ENCODE data around the gene ETDB.
A peak's percentile ranks its signal among the peaks of the same experiment; 100 is the strongest.
"Not testable (repeated sequence)": the region's sequence is repeated elsewhere in the genome, so short reads cannot be mapped to it uniquely, and the experiment has no call there.

ETDB gene

DNA sequence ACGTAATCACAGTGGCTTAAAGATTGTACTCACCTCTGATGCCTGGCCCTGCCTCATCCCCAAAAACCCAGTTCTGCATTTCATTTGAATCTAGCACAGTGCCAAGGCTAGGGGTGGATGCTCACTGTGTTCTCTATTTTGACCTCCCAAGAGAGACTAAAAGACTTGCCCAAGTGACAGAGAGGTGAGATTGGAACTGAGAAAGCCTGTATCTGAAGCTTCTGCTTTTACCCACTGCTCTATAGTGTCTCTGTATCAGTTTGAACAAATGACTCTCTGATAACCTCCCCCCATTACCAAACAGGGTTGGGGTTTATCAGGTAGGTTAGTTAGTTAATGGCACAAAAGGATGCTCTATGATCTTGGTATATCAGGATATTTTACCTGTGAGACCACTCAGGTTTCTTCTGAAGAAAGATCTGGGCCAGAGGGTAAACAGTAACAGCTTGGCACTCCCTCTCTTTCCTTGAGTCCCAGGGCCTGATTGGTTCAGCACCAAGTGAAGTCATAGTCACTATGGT is at the start of gene ETDB:
ETDB (minus strand) TSS at position 471 of the 521 bp plus-strand sequence. CDS start 1,265 bp downstream, outside the sequence.
- DNase-seq, result not testable (repeated sequence)

DNA sequence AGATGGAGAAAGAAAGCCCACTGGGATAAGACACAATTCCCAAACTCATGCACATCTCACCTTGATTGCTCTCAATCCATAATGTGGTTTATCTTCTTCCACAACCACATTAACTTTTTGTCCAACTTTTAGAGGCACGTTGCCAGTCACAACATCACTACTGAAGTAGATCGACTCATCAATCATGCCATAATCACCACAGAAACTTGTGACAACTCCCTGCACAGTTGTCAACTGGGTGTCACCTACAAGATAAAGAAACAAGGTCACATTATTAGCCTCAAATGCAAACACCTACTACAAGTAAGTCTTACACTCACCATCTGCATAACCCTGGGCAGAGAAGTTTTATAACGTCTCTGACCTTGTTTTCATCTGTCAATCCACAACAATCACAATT is 49.2 kb upstream of the ETDB start:
- DNase-seq, result not testable (repeated sequence)

DNA sequence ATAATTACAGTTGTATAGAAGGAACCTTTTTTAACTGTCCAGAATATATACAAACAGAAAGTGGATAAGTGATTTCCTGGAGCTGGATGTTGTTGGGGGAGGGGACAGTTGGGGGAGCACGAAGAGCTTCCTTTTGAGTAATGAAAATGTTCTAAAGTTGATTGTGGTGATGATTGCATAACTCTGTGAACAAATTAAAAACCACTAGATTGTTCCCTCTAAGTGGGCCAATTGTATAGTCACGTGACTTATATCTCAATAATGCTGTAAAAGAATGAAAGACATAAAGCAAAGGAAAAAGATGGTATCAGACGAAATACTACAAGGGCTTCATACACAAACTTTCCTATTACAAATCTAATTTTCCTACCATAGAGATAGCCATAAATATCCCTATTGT is 48.2 kb upstream of the ETDB start:
- no peak for DNase-seq

DNA sequence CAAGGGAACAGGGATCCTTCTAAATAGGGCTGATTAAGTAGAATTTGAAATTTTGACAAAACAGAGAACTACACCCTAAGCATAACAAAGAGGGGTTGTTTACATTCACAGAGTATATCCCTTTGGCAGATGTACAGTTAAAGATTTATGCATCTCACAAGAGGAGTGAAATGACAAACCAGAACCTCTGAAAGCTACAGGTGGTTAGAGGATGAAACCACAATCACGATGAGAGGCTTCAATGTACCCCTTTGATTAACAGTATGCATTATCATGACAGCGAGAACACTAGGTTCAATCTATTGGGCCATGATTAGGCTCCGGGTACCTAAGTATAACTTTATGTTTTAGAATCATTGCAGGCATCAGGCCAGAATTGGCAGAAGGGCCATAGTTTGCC is 34.4 kb upstream of the ETDB start:
- not testable (repeated sequence) for DNase-seq

More for the DNA sequence above, 48.2 kb upstream of the ETDB start:
- TF ChIP-seq POLR2A (IDR thresholded peaks at IDR 0.05; ENCODE audit: low read length), result no peak
- no peak for TF ChIP-seq GATA1 (IDR thresholded peaks at IDR 0.05; ENCODE audit: low read depth, low read length)

DNA sequence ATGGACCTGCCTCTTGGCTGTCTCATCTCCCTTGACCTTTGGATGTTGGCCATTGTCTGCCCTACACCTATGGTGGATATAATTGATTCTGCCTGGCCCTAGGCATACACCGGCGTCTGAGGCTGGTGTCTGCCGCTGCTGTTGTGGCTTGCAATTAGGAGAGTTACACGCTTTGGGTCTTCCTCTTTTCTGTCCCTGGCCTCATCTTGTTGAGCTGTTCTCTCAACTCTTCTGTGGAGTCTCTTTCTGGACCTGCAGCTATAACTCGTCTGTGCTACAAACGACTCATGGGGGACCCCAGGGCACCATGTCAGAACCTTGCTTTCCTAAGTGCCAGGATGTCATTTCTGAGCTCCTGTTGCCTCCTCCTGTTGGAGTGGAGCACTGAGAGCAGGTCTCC is 5.8 kb upstream of the ETDB start:
- DNase-seq, result not testable (repeated sequence)

DNA sequence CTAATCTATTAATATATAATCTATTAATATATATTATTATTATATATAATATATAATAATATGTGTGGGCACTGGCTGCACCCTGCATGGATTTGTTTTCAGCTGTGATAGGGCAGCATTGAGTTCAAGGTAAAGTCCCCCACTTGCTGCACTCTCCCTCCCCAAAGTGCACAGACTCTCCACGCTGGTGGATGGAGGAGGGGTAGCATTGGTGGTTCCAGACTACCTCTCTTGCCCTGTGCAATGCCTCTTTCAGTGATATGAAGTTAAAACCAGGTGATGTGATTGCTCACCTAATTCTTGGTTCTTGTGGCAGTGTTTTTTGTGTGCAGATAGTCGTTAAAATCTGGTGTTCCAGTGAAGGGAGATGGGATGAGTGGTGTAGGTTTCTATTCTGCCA is 4.3 kb downstream of the ETDB start:
- DNase-seq, result not testable (repeated sequence)

DNA sequence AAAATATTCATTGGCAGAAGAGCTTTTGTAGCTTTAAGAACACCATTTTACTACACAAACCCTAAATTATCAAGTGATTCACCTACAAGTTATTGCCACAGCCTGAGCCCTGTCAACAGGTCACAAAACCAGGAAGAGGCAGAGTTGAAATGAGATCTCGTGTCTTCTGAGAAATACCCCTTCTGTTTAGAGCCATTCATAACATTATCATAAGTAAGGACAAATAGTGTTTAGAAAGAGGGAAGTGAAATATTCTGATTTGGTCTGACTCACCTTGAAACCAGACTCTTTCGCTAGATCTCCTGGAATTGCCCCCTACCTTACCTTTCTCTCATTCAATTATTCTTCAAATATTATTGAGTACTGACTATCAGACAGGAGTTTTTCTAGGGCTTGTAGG is 5.9 kb downstream of the ETDB start:
- TF ChIP-seq POLR2A (IDR thresholded peaks at IDR 0.05; ENCODE audit: low read length), result no peak
- TF ChIP-seq GATA1 (IDR thresholded peaks at IDR 0.05; ENCODE audit: low read depth, low read length), result no peak
- no peak for DNase-seq

DNA sequence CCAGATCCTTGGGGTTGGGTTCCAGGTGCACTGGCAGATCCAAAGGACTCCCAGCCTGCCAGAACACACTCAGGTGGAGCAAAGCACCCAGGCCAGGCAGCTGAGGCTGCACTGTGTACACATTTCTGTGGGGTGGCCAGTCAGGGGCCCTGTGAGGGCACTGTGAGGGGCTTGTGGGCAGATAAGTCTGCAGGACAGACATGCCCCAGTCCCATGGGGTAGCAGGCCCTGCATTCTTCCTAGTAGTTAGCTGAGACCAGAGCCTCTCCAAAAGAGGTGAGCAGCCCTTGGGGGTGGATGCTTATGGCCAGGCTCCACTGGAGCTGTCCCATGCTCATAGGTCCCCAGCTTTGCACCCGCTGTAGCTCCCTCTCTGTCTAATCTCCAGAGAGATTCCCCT is 7.6 kb downstream of the ETDB start:
- DNase-seq, result no peak
- TF ChIP-seq POLR2A (IDR thresholded peaks at IDR 0.05; ENCODE audit: low read length), result no peak
- TF ChIP-seq GATA1 (IDR thresholded peaks at IDR 0.05; ENCODE audit: low read depth, low read length), result no peak

DNA sequence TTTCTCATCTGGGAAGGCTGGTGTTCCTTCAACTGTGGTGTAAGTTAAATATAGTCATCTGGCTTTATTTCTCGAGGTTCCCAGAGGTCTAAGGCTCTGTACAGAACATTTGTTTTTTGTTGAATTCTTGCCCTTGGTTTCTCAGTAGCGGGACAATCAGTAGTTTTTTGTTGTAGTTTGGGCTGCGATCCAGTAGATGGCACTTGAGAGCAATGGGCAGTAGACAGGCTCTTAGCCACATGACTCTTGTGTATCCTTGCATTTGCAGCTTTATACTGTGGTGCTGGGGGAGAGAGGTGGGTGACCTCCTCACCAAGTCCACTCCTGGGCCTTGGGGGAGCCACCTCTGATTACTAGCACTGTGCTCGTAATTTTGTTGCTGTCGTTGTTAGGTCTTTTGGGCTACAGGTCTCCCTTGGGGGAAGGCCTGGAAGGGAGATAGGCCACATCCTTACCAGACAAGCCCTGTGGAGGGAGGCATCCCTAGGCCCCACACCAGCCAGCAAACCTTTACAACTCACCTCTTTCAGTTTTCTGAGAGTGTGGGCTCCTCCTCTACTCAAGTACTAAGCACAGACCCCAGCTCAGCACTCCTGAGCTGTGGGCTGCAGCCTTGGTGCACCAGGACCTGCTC is 8.1 kb downstream of the ETDB start:
- no peak for TF ChIP-seq POLR2A (IDR thresholded peaks at IDR 0.05; ENCODE audit: low read length)
- TF ChIP-seq GATA1 (IDR thresholded peaks at IDR 0.05; ENCODE audit: low read depth, low read length), result no peak
- peak; percentile 28 to 53 for DNase-seq

DNA sequence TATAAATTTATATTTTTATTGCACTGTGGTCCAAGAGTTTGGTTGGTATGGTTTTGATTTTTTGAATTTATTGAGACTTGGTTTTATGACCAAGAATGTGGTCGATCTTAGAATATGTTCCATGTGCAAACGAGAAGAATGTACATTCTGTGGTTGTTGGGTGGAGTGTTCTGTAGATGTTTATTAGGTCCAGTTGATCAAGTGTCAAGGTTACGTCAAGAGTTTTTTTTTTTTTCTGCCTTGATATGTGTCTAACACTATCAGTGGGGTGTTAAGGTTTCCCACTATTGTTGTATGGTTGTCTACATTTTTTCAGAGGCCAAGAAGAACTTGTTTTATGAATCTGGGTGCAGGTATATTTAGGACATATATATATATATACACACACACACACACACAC is 10.8 kb downstream of the ETDB start:
- DNase-seq, result no peak
- TF ChIP-seq POLR2A (IDR thresholded peaks at IDR 0.05; ENCODE audit: low read length), result no peak

DNA sequence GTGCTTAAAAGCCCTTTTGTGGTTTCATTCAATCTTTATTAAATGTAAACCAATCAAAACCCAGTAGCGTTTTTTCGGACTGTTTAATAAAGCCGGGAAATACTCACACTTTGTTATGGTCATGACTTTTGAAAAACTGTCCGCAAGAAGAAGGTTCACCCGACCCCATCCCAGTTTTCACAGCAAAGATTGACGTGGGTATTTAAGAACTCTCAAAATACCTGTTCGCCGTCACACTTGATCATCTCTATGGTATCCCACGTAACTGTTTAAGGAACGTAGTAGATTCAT is 20.9 kb downstream of the ETDB start:
- TF ChIP-seq POLR2A (IDR thresholded peaks at IDR 0.05; ENCODE audit: low read length), result no peak
- TF ChIP-seq GATA1 (IDR thresholded peaks at IDR 0.05; ENCODE audit: low read depth, low read length), result no peak
- DNase-seq, result no peak

DNA sequence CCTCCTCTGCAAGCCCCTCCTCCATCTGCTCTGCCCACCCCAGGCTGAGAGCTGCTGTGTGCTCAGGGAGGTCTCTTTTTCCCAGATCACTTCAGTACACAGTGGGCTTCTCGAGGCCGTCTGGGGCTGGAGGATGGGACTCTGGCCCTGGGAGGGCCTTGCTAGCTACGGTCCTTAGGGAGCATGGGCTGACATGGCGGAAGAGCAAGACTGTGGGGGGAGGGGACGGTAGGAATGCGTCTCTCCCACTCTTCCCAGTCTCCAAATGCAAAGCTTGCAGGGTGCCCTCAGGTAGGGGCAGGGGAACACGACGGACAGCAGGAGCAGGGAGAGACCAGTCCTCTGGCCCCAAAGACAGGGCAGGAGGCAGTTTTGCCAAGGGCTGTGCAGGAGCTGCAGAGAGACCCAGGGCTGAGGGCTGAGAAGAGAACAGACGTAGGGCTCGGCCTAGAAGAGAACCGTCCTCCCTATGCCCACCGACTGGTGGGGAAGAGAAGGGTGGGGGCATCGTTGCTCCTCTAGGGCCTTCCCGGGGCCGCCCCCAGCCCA is 23.1 kb downstream of the ETDB start:
- not testable (repeated sequence) for DNase-seq

DNA sequence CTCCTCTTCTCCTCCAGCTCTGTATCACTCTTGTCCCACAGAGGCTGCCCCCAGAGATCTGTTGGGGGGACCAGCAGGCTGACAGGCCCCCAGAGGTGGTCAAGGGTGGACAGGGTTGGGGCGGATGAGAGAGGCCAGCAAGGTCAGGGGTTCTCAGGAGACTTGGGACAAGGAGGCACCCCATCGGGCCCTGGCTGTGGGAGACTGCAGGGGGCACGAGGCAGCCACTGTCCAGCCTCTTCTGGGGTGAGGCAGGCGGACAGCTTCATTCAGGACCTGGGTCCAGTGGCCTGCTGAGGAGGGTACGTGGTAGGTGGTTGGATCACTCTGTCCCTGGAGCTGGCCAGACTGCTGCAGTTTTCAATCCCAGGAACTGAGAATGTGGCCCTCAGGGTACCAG is 24.6 kb downstream of the ETDB start:
- no peak for DNase-seq
- no peak for TF ChIP-seq GATA1 (IDR thresholded peaks at IDR 0.05; ENCODE audit: low read depth, low read length)
- TF ChIP-seq POLR2A (IDR thresholded peaks at IDR 0.05; ENCODE audit: low read length), result no peak

DNA sequence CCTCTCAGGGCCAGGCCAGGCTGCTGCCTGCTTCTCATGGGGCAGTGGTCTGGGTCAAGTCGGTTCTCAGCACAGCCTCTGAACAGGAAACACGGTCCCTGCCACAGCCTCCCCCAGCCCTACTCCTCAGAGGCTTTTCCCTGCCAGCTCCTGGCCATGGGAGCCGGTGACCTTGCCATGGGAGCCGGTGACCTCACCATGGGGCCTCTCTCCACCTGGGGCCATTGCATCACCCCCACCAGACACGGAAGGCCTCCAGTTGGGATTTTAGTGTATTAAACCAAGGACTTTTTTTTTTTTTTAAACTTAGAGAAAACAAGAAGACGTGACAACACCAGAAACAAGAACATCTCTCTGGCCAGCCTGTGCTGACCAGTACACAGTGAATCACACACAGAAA is 25.6 kb downstream of the ETDB start:
- DNase-seq, result no peak
- TF ChIP-seq POLR2A (IDR thresholded peaks at IDR 0.05; ENCODE audit: low read length), result no peak
- TF ChIP-seq GATA1 (IDR thresholded peaks at IDR 0.05; ENCODE audit: low read depth, low read length), result no peak

DNA sequence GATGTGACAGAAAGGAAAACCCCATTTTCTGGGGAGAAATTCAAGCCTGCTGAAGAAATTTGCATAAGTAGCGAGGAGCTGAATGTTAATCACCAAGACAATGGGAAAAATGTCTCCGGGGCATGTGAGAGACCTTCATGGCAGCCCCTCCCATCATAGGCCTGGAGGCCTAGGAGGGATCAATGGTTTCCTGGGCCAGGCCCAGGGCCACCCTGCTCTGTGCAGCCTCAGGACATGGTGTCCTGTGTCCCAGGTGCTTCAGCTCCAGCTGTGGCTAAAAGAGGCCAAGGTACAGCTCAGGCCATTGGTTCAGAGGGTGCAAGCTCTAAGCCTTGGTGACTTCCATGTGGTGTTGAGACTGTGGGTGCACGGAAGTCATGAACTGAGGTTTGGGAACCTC is 31.2 kb downstream of the ETDB start:
- TF ChIP-seq GATA1 (IDR thresholded peaks at IDR 0.05; ENCODE audit: low read depth, low read length), result no peak
- TF ChIP-seq POLR2A (IDR thresholded peaks at IDR 0.05; ENCODE audit: low read length), result no peak
- no peak for DNase-seq

DNA sequence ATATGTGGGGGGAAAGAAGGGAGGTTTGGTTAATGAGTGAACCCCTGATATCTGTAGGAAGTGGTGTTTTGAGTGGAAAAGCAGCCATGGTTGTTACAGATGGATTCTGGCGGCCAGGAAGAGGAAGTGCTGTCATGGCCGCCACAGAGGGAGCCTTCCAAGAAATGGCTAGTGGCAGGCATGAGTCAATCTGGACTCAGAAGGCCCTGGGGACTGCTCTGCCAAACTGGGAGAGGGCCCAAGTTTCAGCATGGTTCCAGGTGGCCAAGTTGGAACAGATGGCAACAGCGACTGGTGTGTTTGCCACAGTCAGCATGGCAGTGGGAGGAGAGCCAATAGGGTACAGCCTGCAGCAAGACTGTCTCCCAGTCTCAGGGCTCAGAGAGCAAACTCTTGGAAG is 32.5 kb downstream of the ETDB start:
- TF ChIP-seq POLR2A (IDR thresholded peaks at IDR 0.05; ENCODE audit: low read length), result no peak
- no peak for TF ChIP-seq GATA1 (IDR thresholded peaks at IDR 0.05; ENCODE audit: low read depth, low read length)
- no peak for DNase-seq

Data from erythroblast (primary cell).